ENCODE data around the gene TUB. TPM values are rescaled to one million over a fixed set of nuclear protein-coding genes. Genes with fewer than 3 reads are reported as not detected.

Gene TUB
- polyA plus RNA-seq, 1 donor (not counting 4 experiments of a cell fraction or from before 2014, with no cell fraction given) = 0.84 TPM

GRCh38 chr11:8106679-8107078 is 25.7 kb downstream of the TUB start:
- Histone ChIP-seq H3K9ac (ENCODE audit: control insufficient read depth, extremely low read depth, insufficient read depth, low read length) (no peak overlapping the region), H3K27me3 (ENCODE audit: control insufficient read depth, extremely low read depth, insufficient read depth, low read length) (no peaks in the 10 kb centered on the region), H3K4me1 (ENCODE audit: control insufficient read depth, extremely low read depth, insufficient read depth, low read length) (peaks cover 4% of the 10 kb centered on the region), H3K36me3 (ENCODE audit: control insufficient read depth in 2 of 2, extremely low read depth in 1 of 2, insufficient read depth in 2 of 2, low read length in 2 of 2) (no peaks in the 10 kb centered on the region), H2AFZ (ENCODE audit: control insufficient read depth, low read length) (no peak overlapping the region), H3K9me3 (ENCODE audit: control insufficient read depth, low read depth, low read length) (no peaks in the 10 kb centered on the region), H3K4me2 (ENCODE audit: control insufficient read depth, extremely low read depth, insufficient read depth, low read depth, low read length) (no peak overlapping the region), H4K20me1 (ENCODE audit: control insufficient read depth, extremely low read depth, insufficient read depth, low read length) (no peaks in the 10 kb centered on the region), H3K9me1 (ENCODE audit: control insufficient read depth, extremely low read depth, insufficient read depth, low read length) (no peaks in the 10 kb centered on the region), H3K79me2 (ENCODE audit: control insufficient read depth, insufficient read depth, low read length) (no peaks in the 10 kb centered on the region), H3K4me3 (ENCODE audit: control insufficient read depth in 2 of 3, extremely low read depth in 1 of 3, insufficient read depth in 2 of 3, low read depth in 1 of 3, low read length in 3 of 3) (no peak overlapping the region), H3K27ac (ENCODE audit: control insufficient read depth, insufficient read depth, low read length) (no peak overlapping the region)
- dilution Hi-C loops (cut with MboI; ENCODE audit: extremely low pct_ligation_motif_present, low sequenced_read_pairs) = no loop called here
- TF ChIP-seq EZH2 (IDR thresholded peaks at IDR 0.05; ENCODE audit: low read length) = no peak
- TF ChIP-seq, protein P1, sequence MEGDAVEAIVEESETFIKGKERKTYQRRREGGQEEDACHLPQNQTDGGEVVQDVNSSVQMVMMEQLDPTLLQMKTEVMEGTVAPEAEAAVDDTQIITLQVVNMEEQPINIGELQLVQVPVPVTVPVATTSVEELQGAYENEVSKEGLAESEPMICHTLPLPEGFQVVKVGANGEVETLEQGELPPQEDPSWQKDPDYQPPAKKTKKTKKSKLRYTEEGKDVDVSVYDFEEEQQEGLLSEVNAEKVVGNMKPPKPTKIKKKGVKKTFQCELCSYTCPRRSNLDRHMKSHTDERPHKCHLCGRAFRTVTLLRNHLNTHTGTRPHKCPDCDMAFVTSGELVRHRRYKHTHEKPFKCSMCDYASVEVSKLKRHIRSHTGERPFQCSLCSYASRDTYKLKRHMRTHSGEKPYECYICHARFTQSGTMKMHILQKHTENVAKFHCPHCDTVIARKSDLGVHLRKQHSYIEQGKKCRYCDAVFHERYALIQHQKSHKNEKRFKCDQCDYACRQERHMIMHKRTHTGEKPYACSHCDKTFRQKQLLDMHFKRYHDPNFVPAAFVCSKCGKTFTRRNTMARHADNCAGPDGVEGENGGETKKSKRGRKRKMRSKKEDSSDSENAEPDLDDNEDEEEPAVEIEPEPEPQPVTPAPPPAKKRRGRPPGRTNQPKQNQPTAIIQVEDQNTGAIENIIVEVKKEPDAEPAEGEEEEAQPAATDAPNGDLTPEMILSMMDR (optimal IDR thresholded peaks at IDR 0.05 in 1 of 3, IDR thresholded peaks at IDR 0.05 in 1 of 3, conservative IDR thresholded peaks at IDR 0.05 in 1 of 3; ENCODE audit: extremely low read depth in 1 of 3, insufficient read depth in 2 of 3, low read length in 3 of 3) = no peak
- FAIRE-seq (no peak), DNase-seq (ENCODE audit: low read depth, low spot score) (no peak)

DNA sequence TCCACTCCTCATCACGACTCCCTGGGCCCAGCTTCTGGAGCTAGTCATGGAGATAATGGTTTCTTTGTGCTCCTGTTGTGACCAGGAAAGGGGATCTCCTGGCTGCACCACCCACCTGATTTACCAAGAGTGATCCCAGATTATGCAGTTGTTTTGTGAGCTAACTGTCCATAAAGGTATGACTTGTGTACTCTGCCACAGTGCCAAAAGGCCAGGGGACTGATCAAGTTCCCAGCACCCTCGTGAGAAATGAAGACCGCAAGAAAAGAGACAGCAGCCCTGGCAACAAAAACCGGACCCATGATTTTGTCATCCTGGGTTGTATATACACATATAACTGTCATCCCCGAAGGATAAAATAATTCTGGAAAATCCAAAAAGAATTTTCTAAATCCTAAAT is 26.6 kb downstream of the TUB start:
- no peaks in the 10 kb centered on the region for H3K79me2 ChIP-seq (ENCODE audit: control insufficient read depth, insufficient read depth, low read length)
- H3K36me3 ChIP-seq (ENCODE audit: control insufficient read depth in 2 of 2, extremely low read depth in 1 of 2, insufficient read depth in 2 of 2, low read length in 2 of 2) = no peaks in the 10 kb centered on the region
- H2AFZ ChIP-seq (ENCODE audit: control insufficient read depth, low read length) = no peak overlapping the region
- H3K4me2 ChIP-seq (ENCODE audit: control insufficient read depth, extremely low read depth, insufficient read depth, low read depth, low read length) = no peak overlapping the region
- no peak for FAIRE-seq
- no peaks in the 10 kb centered on the region for H3K27me3 ChIP-seq (ENCODE audit: control insufficient read depth, extremely low read depth, insufficient read depth, low read length)
- no peaks in the 10 kb centered on the region for H3K4me1 ChIP-seq (ENCODE audit: control insufficient read depth, extremely low read depth, insufficient read depth, low read length)
- DNase-seq (ENCODE audit: low read depth, low spot score) = no peak
- no peaks in the 10 kb centered on the region for H3K9me1 ChIP-seq (ENCODE audit: control insufficient read depth, extremely low read depth, insufficient read depth, low read length)
- no peaks in the 10 kb centered on the region for H4K20me1 ChIP-seq (ENCODE audit: control insufficient read depth, extremely low read depth, insufficient read depth, low read length)
- H3K27ac ChIP-seq (ENCODE audit: control insufficient read depth, insufficient read depth, low read length) = no peak overlapping the region
- H3K4me3 ChIP-seq (ENCODE audit: control insufficient read depth in 2 of 3, extremely low read depth in 1 of 3, insufficient read depth in 2 of 3, low read depth in 1 of 3, low read length in 3 of 3) = no peak overlapping the region
- H3K9ac ChIP-seq (ENCODE audit: control insufficient read depth, extremely low read depth, insufficient read depth, low read length) = no peak overlapping the region
- dilution Hi-C loops (cut with MboI; ENCODE audit: extremely low pct_ligation_motif_present, low sequenced_read_pairs) = no loop called here
- no peak for TF ChIP-seq EZH2 (IDR thresholded peaks at IDR 0.05; ENCODE audit: low read length)
- TF ChIP-seq, protein P1 (optimal IDR thresholded peaks at IDR 0.05 in 1 of 3, IDR thresholded peaks at IDR 0.05 in 1 of 3, conservative IDR thresholded peaks at IDR 0.05 in 1 of 3; ENCODE audit: extremely low read depth in 1 of 3, insufficient read depth in 2 of 3, low read length in 3 of 3) = no peak
- H3K9me3 ChIP-seq (ENCODE audit: control insufficient read depth, low read depth, low read length) = no peaks in the 10 kb centered on the region

All from keratinocyte (primary cell).